GM12878 (cell line): Measurements from ENCODE around the gene NMNAT1.

Source experiments
- CTCF ChIP-seq, 3 experiments: IDR thresholded peaks in 2 of 3; conservative IDR thresholded peaks in 1 of 3; 2 replicates each; pipeline ENCODE4 v1.5.1; 2011; ENCODE audit warnings: low read depth in 3 of 3, low read length in 3 of 3, mild to moderate bottlenecking in 3 of 3, control low read depth in 2 of 3, moderate library complexity in 2 of 3, inconsistent platforms in 1 of 3, mixed read lengths in 1 of 3; ENCODE audit not compliant: control insufficient read depth in 2 of 3, insufficient read depth in 1 of 3; ENCODE audit errors: extremely low read depth in 1 of 3
- JUNB ChIP-seq: IDR thresholded peaks from 2 replicates; pipeline ENCODE4 v1.6.1; 2016; ENCODE audit warnings: antibody characterized with exemption, mild to moderate bottlenecking
- REST ChIP-seq: IDR thresholded peaks from 2 replicates; pipeline ENCODE4 v1.6.1; 2012; ENCODE audit warnings: mild to moderate bottlenecking, low read depth, low read length
- TAF1 ChIP-seq: IDR thresholded peaks from 2 replicates; pipeline ENCODE4 v1.6.1; 2011; ENCODE audit warnings: mild to moderate bottlenecking, low read depth, low read length, borderline replicate concordance
- ZNF24 ChIP-seq: fragments of 450-650 bp; IDR thresholded peaks from 2 replicates; pipeline ENCODE4 v1.6.1; 2017; ENCODE audit warnings: antibody characterized with exemption, mild to moderate bottlenecking
- TF ChIP-seq, protein P1 (sequence below): IDR thresholded peaks from 2 replicates; pipeline ENCODE4 v1.6.1; 2011; ENCODE audit warnings: borderline replicate concordance, low read depth, mild to moderate bottlenecking, moderate library complexity, low read length; ENCODE audit not compliant: insufficient read depth, poor library complexity, severe bottlenecking

GRCh38 chr1:9960706-9961562 lies 17.7 kb downstream of the NMNAT1 start:
- TF ChIP-seq ZNF24 (no peak), REST (no peak), TAF1 (peak; percentile 23; the same call in 1 of the 2 replicates), CTCF (IDR thresholded peaks at IDR 0.05 in 2 of 3, conservative IDR thresholded peaks at IDR 0.05 in 1 of 3; ENCODE audit: control insufficient read depth in 2 of 3, extremely low read depth in 1 of 3, insufficient read depth in 1 of 3, low read depth in 3 of 3, low read length in 3 of 3) (no peak), JUNB (no peak)
- TF ChIP-seq, protein P1, sequence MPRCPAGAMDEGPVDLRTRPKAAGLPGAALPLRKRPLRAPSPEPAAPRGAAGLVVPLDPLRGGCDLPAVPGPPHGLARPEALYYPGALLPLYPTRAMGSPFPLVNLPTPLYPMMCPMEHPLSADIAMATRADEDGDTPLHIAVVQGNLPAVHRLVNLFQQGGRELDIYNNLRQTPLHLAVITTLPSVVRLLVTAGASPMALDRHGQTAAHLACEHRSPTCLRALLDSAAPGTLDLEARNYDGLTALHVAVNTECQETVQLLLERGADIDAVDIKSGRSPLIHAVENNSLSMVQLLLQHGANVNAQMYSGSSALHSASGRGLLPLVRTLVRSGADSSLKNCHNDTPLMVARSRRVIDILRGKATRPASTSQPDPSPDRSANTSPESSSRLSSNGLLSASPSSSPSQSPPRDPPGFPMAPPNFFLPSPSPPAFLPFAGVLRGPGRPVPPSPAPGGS, result no peak
